Measurements from ENCODE around the gene HID1. TPM values are rescaled to one million over a fixed set of nuclear protein-coding genes. Genes with fewer than 3 reads are reported as not detected.

HID1 gene
- total RNA-seq, 1 experiment from 2014 or later, result 43.8 TPM

GRCh38 chr17:74904687-74905409 is 67.7 kb downstream of the HID1 start (continued):
- TF ChIP-seq MAX (IDR thresholded peaks at IDR 0.05) (no peak), EGR1 (IDR thresholded peaks at IDR 0.05; ENCODE audit: low read depth) (no peak), CEBPB (IDR thresholded peaks at IDR 0.05; ENCODE audit: low read depth) (no peak), ELF1 (IDR thresholded peaks at IDR 0.05; ENCODE audit: borderline replicate concordance, low read depth) (no peak), SRF (IDR thresholded peaks at IDR 0.05; ENCODE audit: low read depth) (no peak), SIN3A (IDR thresholded peaks at IDR 0.05; ENCODE audit: low read depth) (no peak), EZH2phosphoT487 (IDR thresholded peaks at IDR 0.05; ENCODE audit: borderline replicate concordance) (no peak)

GRCh38 chr17:74903671-74904070 is 68.9 kb downstream of the HID1 start:
- Histone ChIP-seq H3K27me3 (ENCODE audit: insufficient read depth, low read length) (no peaks in the 10 kb centered on the region), H3K9ac (ENCODE audit: low read length) (no peak overlapping the region), H2AFZ (ENCODE audit: low read depth, low read length, poor library complexity, severe bottlenecking) (no peak overlapping the region), H3K79me2 (ENCODE audit: insufficient read depth, low read length) (no peaks in the 10 kb centered on the region), H3K27ac (ENCODE audit: low read depth, low read length) (no peak overlapping the region; the same call in 1 of the 2 replicates), H3K9me2 (ENCODE audit: insufficient read depth) (no peaks in the 10 kb centered on the region), H3K9me3 (ENCODE audit: control insufficient read depth in 1 of 2, insufficient read depth in 1 of 2, low read depth in 1 of 2, low read length in 2 of 2) (no peaks in the 10 kb centered on the region), H3K4me2 (ENCODE audit: low read length) (no peak overlapping the region), H3K4me1 (ENCODE audit: control insufficient read depth in 1 of 2, insufficient read depth in 2 of 2, low read length in 2 of 2) (peaks cover 3 to 26% of the 10 kb centered on the region in 2 experiments), H3K4me3 (replicated peaks in 1 of 2; ENCODE audit: low read depth in 1 of 2, low read length in 2 of 2) (no peak overlapping the region), H4K20me1 (ENCODE audit: insufficient read depth) (no peaks in the 10 kb centered on the region), H3K36me3 (ENCODE audit: control insufficient read depth in 1 of 2, insufficient read depth in 2 of 2, low read length in 2 of 2) (no peaks in the 10 kb centered on the region)
- no TSS peak for BruUV-seq (replicated peaks)
- ChIA-PET RAD21 (ENCODE audit: low non-redundant PET in 1 of 2, low total read pairs in 2 of 2, uncharacterized antibody in 2 of 2, unreplicated experiment in 2 of 2) (no interaction called here), CTCF (no interaction called here), POLR2A (no interaction called here)
- intact Hi-C loops (cut with micrococcal nuclease), result no loop called here
- no peak for DNase-seq (ENCODE audit: low read depth, low spot score)
- ATAC-seq, result no peak
- TF ChIP-seq SIN3A (IDR thresholded peaks at IDR 0.05; ENCODE audit: low read depth), result no peak
- no peak for TF ChIP-seq ZNF274 (IDR thresholded peaks at IDR 0.05; ENCODE audit: low read depth, low read length)
- no peak for TF ChIP-seq CEBPB (IDR thresholded peaks at IDR 0.05; ENCODE audit: low read depth)
- no peak for TF ChIP-seq ATF3 (IDR thresholded peaks at IDR 0.05)
- TF ChIP-seq JUND (IDR thresholded peaks at IDR 0.05), result no peak
- no peak for TF ChIP-seq SP1 (IDR thresholded peaks at IDR 0.05; ENCODE audit: low read depth)
- TF ChIP-seq TCF7L2 (IDR thresholded peaks at IDR 0.05; ENCODE audit: borderline replicate concordance, extremely low read depth, insufficient read depth, insufficient read length), result no peak
- no peak for TF ChIP-seq EZH2phosphoT487 (IDR thresholded peaks at IDR 0.05; ENCODE audit: borderline replicate concordance)
- no peak for TF ChIP-seq EGR1 (IDR thresholded peaks at IDR 0.05; ENCODE audit: low read depth)
- TF ChIP-seq RAD21 (IDR thresholded peaks at IDR 0.05; ENCODE audit: low read depth), result no peak
- TF ChIP-seq ELF1 (IDR thresholded peaks at IDR 0.05; ENCODE audit: borderline replicate concordance, low read depth), result no peak
- TF ChIP-seq POLR2AphosphoS5 (IDR thresholded peaks at IDR 0.05; ENCODE audit: low read depth, low read length), result no peak
- no peak for TF ChIP-seq CTCF (IDR thresholded peaks at IDR 0.05 in 2 of 3, conservative IDR thresholded peaks at IDR 0.05 in 1 of 3; ENCODE audit: borderline replicate concordance in 1 of 3, insufficient read depth in 1 of 3, low read depth in 2 of 3, low read length in 2 of 3)
- TF ChIP-seq MAX (IDR thresholded peaks at IDR 0.05), result no peak
- no peak for TF ChIP-seq CBX3 (IDR thresholded peaks at IDR 0.05; ENCODE audit: low read depth)
- no peak for TF ChIP-seq EZH2 (IDR thresholded peaks at IDR 0.05)
- no peak for TF ChIP-seq POLR2A (IDR thresholded peaks at IDR 0.05; ENCODE audit: borderline replicate concordance, extremely low read depth, insufficient read depth, insufficient read length)
- no peak for TF ChIP-seq REST (IDR thresholded peaks at IDR 0.05; ENCODE audit: low read depth)
